Cerebellar nuclear complex (tissue), 1 donor: ENCODE measurements around the gene MTNR1B.

Experiments used
- DNase-seq, 2 experiments: peaks; one replicate each; lab custom pipeline; 2025; lab: John Stamatoyannopoulos, UW

Gene MTNR1B

DNA sequence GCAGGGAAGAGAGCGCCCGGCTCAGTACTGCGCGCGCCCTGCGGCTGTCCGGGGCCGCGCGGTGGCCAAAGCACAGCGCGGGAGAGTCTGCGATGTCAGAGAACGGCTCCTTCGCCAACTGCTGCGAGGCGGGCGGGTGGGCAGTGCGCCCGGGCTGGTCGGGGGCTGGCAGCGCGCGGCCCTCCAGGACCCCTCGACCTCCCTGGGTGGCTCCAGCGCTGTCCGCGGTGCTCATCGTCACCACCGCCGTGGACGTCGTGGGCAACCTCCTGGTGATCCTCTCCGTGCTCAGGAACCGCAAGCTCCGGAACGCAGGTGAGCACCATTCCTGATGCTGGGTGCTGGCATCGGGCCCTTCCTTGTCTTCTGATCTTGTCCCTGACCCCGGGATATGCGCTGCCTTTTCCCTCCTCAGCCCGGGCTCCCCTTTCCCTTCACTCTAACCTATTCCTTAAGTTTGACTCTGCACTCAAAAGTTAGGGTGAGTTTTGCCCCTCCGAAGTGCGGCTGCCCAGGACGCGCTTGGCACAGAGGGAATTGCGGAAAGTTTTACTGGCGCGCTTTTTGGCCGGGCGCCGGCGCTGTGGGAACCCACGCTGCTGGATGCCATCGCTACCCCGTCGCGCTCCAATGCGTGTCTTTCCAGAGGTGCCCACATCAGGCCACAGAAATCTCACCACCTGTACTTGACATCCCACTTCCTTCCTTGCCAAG, at the start of gene MTNR1B:
Gene MTNR1B (plus strand): TSS at position 18 of the 714 bp plus-strand sequence. CDS start 75 bp downstream, at position 93.
- DNase-seq, result no peak

DNA sequence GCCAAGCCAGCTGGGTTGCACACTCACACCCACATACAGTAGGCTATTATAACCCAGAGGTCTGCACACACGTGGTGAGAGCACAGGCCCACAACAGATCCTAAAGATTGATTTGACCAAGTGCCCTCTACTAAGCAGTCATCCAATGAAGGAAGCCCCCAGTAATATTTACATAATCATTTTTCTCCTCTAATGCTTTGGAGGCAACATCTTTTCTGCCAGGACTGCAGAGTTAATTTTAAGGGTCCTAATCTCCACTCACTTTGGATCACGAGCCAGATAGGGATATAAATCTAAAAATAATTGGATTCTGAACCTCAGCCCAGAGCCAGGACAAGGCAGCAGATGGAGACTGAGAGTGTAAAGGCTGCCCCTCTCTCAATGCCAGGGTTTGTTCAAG, 49.1 kb upstream of the MTNR1B start:
- DNase-seq, result no peak

DNA sequence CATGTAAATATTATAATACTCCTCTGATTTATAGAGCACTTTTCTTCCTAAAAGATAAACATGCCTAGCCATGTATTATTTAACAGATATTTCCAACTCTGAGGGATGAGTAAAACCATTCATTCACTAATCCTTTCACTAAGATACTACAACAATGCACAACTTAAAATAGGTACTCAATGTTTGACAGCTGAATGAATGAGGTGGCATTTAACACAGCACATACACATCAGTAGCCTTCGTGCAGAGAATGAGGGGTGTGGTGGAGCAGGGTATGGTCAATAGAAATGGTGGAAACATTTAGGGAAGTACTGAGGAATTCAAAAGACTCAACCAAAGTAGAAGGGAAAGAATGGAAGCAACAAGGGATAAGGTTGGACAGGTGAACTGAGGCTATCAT, 46.7 kb upstream of the MTNR1B start:
- no peak for DNase-seq

DNA sequence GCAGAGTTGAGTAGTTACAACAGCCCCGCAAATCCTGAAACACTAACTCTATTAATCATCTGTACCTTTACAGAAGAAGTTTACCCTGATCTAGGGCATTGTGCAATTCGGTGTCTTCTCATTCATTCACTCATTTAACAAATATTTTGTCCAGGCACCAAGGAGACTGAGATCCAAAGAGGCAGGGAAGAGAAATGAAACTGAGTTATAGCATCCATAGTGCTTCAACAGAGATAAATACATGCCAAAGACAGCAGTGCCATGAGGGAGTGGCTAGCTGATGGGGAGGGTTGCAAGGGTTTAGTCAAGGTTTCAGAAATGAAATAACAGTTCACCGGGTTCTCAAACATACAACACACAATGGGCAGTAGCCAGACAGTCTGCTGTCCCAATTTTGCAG, 40.2 kb upstream of the MTNR1B start:
- DNase-seq, result no peak

DNA sequence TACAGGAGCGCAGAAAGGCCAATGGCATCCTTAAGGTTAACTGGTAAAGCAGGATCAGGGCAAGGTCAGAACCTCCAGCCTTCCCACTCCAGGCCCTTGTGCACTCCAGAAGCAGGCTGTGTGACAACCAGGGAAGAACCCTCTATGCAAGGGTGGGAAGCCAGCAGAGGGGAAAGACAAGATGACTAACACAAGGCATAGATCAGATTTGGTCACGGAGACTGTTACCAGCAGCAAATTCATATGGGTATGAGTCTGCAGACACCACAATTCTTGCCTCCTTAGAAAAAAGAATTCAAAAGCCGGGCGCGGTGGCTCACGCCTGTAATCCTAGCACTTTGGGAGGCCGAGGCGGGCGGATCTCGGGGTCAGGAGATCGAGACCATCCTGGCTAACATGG, 39.8 kb upstream of the MTNR1B start:
- DNase-seq, result no peak

DNA sequence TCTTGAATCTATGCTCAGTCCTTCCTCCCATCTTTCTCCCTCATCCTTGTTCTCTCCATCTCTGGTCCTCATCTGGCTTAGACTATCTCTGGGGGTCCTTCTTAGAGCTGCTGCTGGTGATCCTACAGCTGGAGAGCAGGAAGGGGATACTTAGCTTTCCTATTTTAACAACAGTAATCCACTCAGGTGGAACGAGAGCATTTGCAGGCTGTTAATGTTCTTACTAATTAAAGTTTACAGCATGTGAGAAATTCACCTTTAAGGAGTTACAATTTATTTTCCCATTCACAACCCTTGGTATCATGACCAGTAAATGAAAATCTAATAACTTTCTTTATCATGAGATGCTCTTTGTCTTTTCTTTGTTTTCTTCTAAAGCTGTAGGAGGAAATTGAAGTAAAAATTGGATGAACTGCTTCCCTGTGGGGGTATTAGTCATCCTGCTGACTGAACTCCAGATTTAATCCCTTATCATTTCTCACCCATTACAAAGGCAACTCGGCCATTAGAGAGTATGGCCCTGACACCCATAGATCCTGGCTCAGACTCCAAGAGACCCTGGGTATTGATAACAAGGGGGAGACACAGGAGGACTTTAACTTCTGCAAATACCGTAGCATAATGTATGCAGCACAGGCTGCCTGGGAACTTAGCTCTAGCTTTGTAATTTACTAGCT, 37.6 kb upstream of the MTNR1B start:
- no peak for DNase-seq

DNA sequence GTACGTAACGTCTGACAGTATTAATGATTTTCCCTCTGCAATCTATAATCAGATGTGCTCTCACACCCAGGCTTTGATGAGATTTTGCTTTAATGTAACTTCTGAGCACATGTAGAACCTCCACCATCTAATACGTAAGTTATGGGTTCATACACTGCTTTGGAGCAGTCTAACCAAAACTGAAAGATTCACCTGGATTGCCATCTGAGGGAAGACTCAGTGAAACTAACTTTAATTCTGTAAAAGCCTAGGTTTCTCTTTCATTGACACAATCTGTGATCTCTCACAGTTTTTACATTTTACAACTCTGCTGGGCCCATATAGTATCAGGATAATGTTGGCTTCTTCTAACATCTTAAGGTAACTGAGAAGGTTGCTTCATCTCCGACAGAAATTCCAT, 30.1 kb upstream of the MTNR1B start:
- DNase-seq, result no peak

DNA sequence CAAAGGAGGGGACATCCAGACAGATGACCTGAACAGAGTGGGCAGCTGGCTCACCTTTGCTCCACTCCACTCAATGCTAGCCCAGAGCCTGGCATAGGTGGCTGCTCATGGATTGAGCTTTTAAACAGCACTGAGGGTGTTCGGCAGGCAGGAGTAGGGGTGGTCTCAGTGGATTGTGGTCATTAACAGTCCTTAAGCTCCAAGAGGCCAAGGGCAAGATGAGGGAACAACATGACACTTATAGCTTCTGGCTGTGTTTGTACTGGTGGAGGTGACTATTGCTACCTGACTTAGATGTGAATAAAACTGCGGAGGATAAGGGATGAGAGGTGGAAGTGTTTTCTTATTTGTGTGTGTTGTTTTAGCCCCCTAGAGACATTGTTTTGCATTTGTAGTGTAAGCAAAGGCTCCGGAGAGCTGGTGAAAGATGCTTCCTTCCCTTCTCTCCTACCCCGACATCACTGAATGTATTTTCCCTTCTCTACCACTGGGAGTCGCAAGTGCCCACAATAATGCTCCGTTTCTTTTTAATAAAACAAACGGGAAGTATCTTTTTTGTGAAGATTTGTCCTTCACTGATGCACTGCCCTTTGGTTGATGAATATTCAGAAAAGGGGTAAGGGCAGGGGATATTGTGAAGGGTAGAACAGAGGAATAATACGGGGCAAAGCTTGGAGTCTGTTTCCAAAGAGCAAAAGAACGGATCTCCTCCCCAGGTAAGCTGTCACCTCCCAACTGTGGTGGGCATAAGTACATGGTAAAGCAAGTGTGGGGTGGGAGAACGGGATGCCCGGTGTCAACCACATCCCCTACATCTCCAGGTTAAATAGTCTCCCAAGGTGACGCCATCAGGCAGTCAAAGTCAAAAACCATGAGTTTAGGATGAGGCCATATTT, 27.5 kb upstream of the MTNR1B start:
- no peak for DNase-seq

DNA sequence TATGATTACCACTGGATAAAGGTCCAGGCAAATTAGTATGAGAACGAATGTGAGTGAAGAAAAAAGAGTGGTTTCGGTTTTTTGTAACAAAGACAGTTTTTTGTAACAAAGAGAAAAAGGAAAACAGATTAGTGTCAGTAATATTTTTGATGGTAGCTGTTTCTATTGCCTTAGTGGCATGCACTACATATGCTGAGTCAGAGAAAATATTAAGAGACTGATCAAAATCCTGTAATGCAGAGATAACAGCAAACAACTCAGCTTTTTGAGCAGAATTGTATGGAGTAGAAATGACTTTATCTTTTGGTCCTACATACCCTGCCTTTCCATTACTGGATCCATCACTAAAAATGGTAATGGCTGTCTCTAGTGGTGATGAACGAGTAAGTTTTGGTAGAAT, 22.7 kb upstream of the MTNR1B start:
- DNase-seq, result no peak

DNA sequence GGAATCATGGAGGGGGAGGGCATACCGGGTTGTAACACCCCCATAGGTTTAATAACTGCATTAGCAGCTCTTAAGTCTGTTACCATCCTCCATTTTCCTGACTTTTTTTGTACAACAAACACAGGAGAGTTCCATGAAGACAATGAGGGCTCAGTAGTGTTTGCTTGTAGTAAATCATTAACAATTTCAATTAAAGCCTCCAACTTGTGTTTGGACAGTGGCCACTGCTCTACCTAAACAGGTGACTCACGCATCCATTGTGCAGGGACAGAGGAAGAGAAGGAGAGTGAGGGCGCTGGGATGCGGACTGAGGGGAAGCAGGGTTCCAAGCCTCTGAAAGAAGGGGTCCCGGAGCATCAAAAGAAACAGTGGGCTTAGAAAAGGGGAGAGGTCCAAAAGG, 21.3 kb upstream of the MTNR1B start:
- no peak for DNase-seq

DNA sequence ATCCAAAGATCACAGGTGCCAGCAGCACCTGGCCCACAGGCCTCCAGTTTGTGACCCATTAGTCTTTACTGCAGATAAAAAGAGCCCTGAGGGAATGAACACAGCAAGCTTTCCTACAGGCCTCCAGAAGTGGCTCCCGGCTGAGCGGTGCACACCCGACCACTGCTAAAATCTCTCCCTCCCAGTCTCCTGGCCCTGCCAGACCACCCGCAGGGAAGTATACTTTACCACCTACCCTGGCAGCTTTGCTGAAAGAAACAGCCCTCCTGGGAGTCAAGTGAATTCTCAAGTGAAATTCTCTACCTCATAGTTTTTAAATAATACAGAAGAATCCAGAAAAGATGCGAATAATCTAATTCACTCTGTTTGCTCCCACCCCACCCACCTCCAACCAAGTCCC, 15.4 kb upstream of the MTNR1B start:
- no peak for DNase-seq

DNA sequence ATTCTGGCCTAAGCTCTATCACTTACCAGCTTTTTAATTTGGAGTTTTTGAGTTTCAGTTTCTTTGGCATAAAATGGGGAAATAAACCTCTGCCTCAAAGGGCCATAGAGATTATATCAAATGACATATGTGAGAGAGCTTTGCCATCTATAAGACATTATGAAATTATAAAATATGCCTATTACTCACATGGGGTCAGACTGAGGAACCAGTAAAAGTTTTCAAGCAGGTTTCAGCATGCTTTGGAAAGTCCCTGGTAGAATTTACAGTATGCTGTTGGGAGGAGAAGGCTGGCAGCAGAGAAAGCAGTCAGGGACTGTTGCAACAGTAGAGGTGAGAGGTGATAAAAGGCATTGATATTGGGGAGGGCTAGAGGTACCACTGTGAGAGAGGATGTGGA, 13.6 kb upstream of the MTNR1B start:
- DNase-seq, result no peak

DNA sequence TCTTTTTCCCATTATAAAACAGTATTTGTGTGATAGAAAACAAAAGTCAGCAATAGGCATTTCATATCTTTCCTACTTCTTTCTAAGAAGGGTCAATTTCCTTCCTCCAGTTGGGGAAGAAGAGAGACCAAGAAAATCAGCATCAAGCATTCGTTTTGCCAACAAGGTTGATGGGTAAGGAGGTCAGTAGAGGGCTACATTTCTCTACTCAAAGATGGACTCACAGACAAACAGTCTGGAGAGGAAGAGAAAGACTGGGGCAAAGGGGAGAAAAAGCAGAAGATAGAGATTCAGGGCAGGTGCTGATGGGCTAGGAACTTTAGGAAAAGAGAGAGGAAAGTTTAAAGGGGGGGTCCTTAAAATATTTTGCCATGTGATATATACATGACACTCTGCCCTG, 8.6 kb upstream of the MTNR1B start:
- no peak for DNase-seq

DNA sequence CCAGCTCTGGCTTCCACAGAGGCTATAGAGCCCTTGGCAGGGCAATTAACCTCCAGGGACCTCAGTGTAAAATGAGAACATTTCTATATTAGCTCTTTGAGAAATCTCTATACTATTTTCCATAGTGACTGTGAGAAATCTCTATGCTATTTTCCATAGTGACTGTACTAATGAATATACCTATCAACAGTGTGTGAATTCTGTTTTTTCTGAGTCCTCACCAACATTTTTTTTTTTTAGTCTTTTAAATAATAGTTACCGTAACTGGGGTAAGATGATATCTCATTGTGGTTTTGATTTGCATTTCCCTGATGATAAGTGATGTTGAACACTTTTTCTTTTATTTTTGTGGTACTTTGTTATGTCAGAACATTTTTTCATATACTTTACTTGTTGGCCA, 7.0 kb upstream of the MTNR1B start:
- no peak for DNase-seq

DNA sequence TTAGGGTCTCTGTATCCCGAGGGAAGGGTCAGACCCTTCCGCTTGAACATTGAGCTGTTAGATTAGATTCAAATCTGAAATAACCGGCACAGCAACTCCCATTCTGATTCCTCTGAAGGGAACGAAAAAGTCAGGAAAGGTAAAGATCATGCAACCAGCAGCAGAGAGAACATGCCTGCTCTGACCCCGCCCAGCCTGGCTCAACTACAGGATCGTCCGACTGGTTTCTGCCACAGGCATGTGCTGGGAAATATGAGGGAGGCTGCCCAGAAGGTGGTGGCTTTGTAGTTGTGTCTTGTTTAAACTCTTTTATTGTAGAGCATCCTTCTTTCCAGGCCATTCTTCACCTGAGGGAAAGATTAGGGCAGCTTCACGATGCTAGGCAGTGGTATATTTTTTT, 5.0 kb upstream of the MTNR1B start:
- no peak for DNase-seq

DNA sequence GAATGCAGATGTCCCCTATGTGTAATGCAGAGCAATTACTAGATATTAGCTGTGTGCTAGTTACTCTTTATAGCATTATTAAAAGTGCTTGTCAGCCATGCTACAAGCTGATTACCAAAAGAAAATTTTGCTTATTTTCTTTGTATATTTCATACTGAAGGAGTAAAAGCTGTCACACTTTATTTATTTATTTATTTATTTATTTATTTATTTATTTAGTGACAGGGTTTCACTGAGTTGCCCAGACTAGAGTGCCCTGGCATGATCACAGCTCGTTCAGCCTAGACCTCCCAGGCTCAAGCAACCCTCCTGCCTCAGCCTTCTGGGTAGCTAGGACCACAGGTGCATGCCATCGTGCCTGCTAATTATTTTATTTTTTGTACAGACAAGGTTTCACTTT, 4.3 kb upstream of the MTNR1B start:
- no peak for DNase-seq

DNA sequence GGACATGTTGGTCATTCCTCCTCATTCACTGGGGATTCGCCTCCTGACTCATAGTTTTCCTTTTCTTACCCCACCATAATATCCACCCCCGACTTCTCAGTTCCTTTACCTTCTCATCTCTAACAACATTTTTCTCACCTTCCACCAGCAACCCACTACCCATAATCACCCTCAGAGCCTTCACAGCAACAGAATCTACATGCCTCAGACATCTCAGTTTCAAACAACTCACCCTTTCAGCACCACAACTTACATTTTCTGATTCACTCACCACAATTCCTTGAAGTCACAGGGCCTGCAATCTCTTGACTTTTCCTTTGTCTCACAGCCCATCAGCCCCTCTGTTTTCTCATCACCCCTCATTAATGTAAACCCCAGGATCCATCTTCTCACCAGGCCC, 2.3 kb upstream of the MTNR1B start:
- no peak for DNase-seq

DNA sequence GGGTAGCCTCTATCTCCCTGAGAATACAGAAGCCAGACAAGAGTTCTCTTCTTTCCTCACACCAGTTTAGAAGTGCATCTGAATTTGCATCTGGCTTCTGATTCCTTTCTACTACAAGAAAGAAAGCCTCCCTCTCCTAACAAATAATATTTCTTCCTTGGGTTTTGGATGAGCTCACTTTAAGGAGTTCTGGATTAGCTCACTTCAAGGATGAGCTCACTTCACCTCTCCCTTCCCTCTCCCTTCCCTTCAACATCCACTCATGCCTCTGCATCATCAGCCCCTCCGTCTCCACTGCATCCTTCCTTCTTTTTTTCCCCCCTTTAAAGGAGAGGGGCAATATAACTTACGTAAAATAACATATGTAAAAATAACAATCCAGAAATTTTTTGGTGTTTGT, 1.6 kb upstream of the MTNR1B start:
- no peak for DNase-seq

DNA sequence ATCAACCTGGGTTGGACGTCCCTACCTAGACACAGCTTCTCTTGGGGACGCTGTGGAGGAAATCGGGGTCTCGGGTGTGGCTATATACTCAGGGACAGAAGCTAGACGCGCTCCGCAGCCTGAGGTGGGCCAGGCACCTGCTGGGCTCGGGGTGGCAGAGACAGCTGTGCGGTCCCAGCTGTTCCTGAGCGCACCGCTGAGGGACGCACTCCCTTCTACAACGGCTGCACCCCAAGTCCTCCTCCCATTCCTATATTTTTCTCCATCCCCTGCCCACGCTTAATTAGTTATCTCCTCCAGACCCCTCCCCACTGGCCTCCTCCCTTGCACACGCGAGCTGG, 188 bp upstream of the MTNR1B start:
- no peak for DNase-seq

DNA sequence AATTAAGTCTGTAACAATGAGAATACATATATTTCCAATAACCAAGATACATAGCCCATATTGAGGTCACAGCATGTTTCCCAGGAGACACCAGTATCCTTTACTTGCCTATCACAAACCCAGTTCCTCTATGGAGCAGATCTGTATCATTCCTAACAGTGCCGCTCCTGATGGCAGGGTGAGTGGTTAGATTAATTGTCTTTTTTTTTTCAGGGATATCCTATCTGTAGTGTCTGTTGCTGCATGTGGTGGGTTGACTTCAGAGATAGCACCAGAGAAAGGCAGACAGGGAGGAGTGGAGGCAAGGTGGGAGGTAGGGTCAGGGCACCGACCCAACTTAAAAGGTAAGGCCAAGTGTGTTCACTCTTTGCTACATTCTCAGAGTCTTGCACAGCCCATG, 2.8 kb downstream of the MTNR1B start:
- DNase-seq, result no peak

DNA sequence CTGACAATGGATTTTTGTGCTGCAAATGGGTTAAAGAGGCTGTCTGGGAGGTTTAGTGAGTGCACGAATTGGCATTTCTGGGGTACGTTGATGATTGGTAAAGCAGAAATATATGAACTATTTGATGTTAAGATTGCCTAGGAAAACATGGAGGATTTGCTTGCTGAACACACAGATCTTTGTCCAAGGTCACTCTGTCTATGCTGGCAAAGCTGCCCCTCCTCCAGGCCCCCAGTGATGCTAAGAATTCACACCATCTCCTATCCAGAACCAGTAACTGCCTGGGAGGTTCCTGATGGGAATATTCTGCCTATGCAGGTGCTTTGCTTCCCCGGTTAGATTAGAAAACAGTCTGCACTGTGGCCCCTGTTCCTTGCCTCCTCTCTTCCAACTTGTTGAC, 5.8 kb downstream of the MTNR1B start:
- DNase-seq, result no peak

DNA sequence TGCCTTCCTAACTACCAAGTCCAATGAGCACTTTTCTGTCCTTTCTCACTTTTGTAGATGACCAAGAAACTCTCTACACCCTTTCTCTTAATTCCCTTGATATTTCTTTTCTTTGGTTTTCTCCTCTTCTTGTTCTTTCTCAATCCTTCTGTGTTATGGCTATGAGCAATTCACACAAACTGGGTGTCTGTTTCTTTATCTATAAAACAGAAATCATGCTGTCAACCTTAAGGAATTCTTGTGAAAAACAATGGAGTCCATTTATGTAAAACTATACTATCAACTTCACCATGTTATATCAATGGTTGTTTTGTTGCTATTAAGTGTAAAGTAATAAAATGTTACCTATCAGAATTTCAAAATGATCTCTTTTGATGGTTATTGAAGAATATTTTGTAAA, 7.2 kb downstream of the MTNR1B start:
- no peak for DNase-seq

DNA sequence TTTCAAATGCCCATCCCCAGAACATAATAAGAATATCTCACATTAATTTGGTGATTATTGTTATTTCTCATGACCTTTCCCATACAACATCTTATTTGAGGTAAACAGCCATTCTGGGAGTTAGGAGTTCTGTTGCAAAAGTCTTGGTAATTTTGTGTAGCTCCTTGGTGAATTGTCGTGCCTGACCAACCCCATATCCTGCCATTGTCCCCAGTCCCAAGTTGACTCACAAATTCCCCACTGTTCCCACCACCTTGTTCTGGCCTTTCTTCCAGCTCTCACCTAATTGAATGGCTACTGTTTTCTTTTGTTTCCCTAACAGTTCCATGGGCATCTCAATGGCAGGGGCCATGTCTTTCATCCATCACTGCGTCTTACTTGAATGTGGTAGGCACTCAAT, 8.0 kb downstream of the MTNR1B start:
- DNase-seq, result no peak
